ENCODE results near the gene TSPAN1.

TSPAN1 gene

DNA sequence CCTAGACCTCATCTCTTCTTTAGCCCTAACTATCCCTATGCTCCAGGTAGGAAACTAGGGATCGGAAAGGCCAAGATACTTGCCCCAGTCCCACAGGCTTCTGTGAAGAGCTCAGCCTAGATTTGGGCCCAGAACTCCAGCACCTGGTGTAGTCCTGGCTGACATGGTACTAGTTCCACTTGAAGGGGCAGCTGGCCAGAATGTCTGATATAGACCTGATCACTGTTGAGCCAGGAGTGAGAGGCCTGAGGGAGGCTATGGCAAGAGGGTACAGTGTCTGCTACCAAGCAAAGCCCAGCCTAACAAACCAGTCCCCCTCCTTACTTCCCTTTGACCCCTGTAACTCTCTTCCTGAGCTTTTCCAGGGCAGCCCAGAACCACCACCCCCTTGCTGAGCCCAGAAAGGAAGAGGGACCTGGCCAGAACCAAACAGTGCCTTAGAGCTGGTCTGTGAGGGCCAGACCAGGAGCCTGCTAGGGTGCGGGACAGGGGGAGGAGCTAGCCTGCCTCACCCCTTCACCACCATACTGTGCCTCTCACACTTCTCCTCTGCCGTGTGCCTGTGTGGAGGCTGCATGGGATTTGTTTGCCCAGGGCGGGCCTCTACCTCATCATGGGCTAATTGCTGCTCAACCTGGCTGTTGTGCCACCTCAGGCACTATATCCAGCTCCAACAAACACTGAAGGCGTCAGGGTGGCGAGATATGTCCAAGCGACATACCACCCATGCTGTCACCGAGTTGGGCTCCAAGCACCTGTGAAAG lies 12.4 kb downstream of the TSPAN1 start:
- H3K27ac Mint-ChIP-seq = no peak overlapping the region
- no peak for DNase-seq (ENCODE audit: low spot score)
- H3K27me3 Mint-ChIP-seq (ENCODE audit: low read depth) = no peaks in the 10 kb centered on the region
- no peaks in the 10 kb centered on the region for H3K9me3 Mint-ChIP-seq
- peaks cover 8% of the 10 kb centered on the region for H3K36me3 Mint-ChIP-seq (ENCODE audit: low read depth)
- H3K4me3 Mint-ChIP-seq = no peak overlapping the region
- no peaks in the 10 kb centered on the region for H3K4me1 Mint-ChIP-seq (ENCODE audit: low read depth)

DNA sequence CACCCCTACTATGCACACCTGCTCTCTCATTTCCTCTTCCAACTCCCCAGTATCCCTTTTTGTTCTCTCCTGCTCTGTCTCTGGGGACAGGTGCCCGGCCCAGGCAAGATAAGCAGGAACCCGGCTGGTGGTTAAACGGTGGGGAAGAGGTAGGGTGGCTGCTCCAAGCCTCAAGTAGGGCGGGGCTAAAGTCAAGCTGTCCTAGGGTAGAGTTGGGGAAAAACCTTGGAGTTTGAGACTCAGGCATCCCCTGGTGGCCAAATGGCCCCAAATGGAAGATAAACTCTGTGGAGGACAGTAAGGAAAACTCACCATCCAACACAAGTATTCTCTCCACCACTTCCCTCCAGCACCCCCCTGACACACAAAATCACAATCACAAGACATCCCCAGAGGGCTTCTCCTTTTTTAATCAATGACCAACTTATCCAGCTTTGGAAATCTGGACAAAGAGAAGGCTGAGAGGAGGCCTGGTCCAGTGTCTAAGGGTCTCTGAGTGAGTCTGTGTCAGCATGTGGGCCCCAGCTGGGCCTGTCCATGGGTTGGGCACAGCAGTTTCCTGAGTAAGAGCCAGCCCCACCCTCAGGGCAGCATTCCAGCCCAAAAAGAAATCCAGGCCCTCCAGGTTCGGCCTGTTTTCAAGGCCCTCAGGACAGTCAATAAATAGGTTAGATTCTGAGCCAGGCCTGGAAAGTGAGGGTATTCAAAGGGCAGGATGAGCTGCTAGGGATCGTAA lies 13.6 kb downstream of the TSPAN1 start:
- Mint-ChIP-seq H3K9me3 (no peaks in the 10 kb centered on the region), H3K27ac (no peak overlapping the region), H3K36me3 (ENCODE audit: low read depth) (peaks cover 12% of the 10 kb centered on the region), H3K27me3 (ENCODE audit: low read depth) (no peaks in the 10 kb centered on the region), H3K4me1 (ENCODE audit: low read depth) (no peaks in the 10 kb centered on the region), H3K4me3 (no peak overlapping the region)
- DNase-seq (ENCODE audit: low spot score) = no peak

GRCh38 chr1:46190539-46190938 lies 15.7 kb downstream of the TSPAN1 start:
- no peak for DNase-seq (ENCODE audit: low spot score)
- H3K9me3 Mint-ChIP-seq = no peaks in the 10 kb centered on the region
- H3K27ac Mint-ChIP-seq = no peak overlapping the region
- no peaks in the 10 kb centered on the region for H3K27me3 Mint-ChIP-seq (ENCODE audit: low read depth)
- H3K36me3 Mint-ChIP-seq (ENCODE audit: low read depth) = peaks cover 14% of the 10 kb centered on the region
- no peak overlapping the region for H3K4me3 Mint-ChIP-seq
- H3K4me1 Mint-ChIP-seq (ENCODE audit: low read depth) = no peaks in the 10 kb centered on the region

DNA sequence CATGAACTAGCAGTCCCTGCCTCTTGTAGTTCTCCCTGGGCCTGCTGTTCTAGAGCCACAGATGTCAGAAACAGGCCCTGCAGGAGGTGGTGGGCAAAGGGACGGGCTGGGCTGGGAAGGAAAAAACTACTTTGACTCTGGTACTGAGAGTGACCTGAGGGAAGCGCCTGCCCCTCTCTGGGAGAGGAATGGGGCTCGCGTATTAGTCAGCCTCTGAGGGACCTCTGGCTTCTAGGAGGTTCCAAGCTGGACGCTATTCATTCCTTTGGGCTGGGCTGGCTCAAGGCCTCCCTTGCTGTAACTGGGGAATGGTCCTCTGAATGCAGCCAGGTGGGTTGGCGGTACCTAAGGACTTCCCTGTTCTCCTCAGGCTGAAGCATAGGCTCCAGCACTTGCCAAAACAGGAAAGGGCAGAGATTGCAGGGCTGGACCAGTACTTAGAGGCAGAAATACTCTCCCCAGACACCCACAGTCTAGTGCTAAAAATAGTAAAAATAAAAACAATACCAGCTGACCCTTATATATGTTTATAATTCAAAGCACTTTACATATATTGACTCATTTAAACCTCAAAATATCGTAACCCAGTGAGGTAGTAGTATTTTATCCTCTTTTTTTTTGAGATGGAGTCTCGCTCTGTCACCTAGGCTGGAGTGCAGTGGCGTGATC lies 16.3 kb downstream of the TSPAN1 start:
- Mint-ChIP-seq H3K9me3 (no peaks in the 10 kb centered on the region), H3K36me3 (ENCODE audit: low read depth) (peaks cover 14% of the 10 kb centered on the region), H3K4me1 (ENCODE audit: low read depth) (no peaks in the 10 kb centered on the region), H3K27ac (no peak overlapping the region), H3K4me3 (no peak overlapping the region), H3K27me3 (ENCODE audit: low read depth) (no peaks in the 10 kb centered on the region)
- DNase-seq (ENCODE audit: low spot score) = no peak

GRCh38 chr1:46192171-46192570 lies 17.3 kb downstream of the TSPAN1 start:
- H3K27ac Mint-ChIP-seq = no peak overlapping the region
- H3K4me1 Mint-ChIP-seq (ENCODE audit: low read depth) = peaks cover 3% of the 10 kb centered on the region
- peaks cover 14% of the 10 kb centered on the region for H3K36me3 Mint-ChIP-seq (ENCODE audit: low read depth)
- no peaks in the 10 kb centered on the region for H3K9me3 Mint-ChIP-seq
- DNase-seq (ENCODE audit: low spot score) = no peak
- no peak overlapping the region for H3K4me3 Mint-ChIP-seq
- no peaks in the 10 kb centered on the region for H3K27me3 Mint-ChIP-seq (ENCODE audit: low read depth)

- Mint-ChIP-seq H3K4me3 (no peak overlapping the region), H3K4me1 (ENCODE audit: low read depth) (peaks cover 6% of the 10 kb centered on the region), H3K27me3 (ENCODE audit: low read depth) (no peaks in the 10 kb centered on the region), H3K9me3 (no peaks in the 10 kb centered on the region), H3K36me3 (ENCODE audit: low read depth) (peaks cover 14% of the 10 kb centered on the region), H3K27ac (no peak overlapping the region)
- DNase-seq (ENCODE audit: low spot score) = no peak
Observed at GRCh38 chr1:46193285-46193684, 18.4 kb downstream of the TSPAN1 start.

GRCh38 chr1:46193984-46194570 lies 19.2 kb downstream of the TSPAN1 start:
- no peak for DNase-seq (ENCODE audit: low spot score)
- Mint-ChIP-seq H3K27me3 (ENCODE audit: low read depth) (no peaks in the 10 kb centered on the region), H3K4me1 (ENCODE audit: low read depth) (peaks cover 7% of the 10 kb centered on the region), H3K9me3 (no peaks in the 10 kb centered on the region), H3K36me3 (ENCODE audit: low read depth) (peaks cover 14% of the 10 kb centered on the region), H3K4me3 (no peak overlapping the region), H3K27ac (no peak overlapping the region)

DNA sequence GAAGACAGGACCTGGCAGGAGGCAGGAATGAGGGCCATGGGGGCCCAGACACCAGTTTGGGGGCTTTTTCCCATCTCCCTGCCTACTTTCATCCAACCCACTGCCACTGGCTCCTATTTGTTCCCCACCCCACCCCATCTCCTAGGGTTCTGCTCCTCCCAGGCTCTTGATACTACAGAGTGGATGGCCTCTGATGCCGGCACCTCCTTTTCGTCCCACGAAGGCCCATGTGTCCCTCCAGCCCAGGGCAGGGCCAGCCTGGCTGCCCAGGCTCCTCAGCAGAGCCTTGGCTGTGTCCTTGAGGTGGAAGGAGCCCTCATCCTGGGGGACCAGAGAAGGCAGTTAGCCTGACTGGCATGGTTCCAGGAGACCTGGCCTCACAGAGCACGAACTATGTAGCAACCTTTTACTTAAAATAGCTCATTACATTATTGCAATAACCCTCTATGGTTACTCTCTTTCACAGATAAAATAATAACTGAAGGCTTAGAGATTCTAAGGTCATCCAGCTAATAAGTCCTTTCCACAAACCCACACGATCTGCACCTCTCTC lies 19.8 kb downstream of the TSPAN1 start:
- Mint-ChIP-seq H3K27me3 (ENCODE audit: low read depth) (no peaks in the 10 kb centered on the region), H3K4me3 (no peak overlapping the region), H3K9me3 (no peaks in the 10 kb centered on the region), H3K36me3 (ENCODE audit: low read depth) (peaks cover 9% of the 10 kb centered on the region), H3K27ac (no peak overlapping the region), H3K4me1 (ENCODE audit: low read depth) (peaks cover 12% of the 10 kb centered on the region)
- DNase-seq (ENCODE audit: low spot score) = no peak

GRCh38 chr1:46196609-46197008 lies 21.7 kb downstream of the TSPAN1 start:
- no peak overlapping the region for H3K27ac Mint-ChIP-seq
- no peak for DNase-seq (ENCODE audit: low spot score)
- H3K27me3 Mint-ChIP-seq (ENCODE audit: low read depth) = no peaks in the 10 kb centered on the region

GRCh38 chr1:46197560-46197963 lies 22.7 kb downstream of the TSPAN1 start:
- H3K27me3 Mint-ChIP-seq (ENCODE audit: low read depth) = no peaks in the 10 kb centered on the region
- H3K36me3 Mint-ChIP-seq (ENCODE audit: low read depth) = peaks cover 6% of the 10 kb centered on the region
- peaks cover 12% of the 10 kb centered on the region for H3K4me1 Mint-ChIP-seq (ENCODE audit: low read depth)
- DNase-seq (ENCODE audit: low spot score) = no peak
- H3K4me3 Mint-ChIP-seq = peak overlapping the region; percentile 87
- peak overlapping the region; percentile 72 for H3K27ac Mint-ChIP-seq
- no peaks in the 10 kb centered on the region for H3K9me3 Mint-ChIP-seq

More at GRCh38 chr1:46196609-46197008, 21.7 kb downstream of the TSPAN1 start:
- Mint-ChIP-seq H3K4me3 (peak overlapping the region; percentile 87), H3K36me3 (ENCODE audit: low read depth) (peaks cover 8% of the 10 kb centered on the region), H3K9me3 (no peaks in the 10 kb centered on the region), H3K4me1 (ENCODE audit: low read depth) (peaks cover 12% of the 10 kb centered on the region)

DNA sequence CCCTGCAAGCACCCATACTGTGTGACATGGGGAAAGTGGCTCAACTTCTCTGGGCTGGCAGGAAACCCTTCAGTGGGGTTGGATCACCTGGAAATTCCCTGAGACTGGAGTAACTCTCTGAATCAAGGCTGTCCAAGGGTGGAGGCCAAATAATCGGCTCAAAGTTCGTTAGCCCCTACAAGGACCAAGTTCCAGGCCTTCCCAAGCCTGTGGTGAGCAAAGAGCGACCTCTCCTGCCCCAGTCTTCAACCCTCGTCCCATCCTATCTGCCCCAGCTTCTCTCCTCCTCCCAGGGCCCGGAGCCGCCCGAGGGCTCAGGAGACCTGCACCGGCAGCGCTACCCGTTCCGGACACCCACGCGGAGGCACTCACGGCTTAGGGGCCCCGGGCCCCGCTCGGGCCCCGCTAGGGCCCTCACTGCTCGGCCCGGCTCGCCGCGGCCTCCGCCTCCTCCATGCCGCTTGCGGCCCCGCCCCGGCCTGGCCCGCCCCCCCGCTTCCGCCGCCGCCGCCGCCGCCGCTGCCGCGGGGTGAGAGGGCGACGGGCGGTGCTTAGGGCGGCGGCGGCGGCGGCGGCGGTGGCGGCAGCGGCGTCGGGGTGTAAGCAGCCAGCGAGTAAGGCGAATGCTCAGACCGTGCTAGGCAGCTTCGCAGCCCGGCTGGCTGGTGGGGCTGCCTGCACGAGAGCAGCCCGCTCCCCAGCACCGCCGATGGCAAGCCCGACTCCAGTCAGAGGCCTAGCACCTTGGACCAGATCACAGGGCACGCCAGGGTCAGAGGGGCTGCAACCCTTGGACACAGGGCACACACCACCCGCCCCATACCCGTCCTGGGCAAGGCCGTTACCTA lies 23.3 kb downstream of the TSPAN1 start, which contains the start of gene POMGNT1:
TSS of gene POMGNT1 (minus strand) at position 471 of the 848 bp plus-strand sequence. CDS start 613 bp downstream, outside the sequence.
- no peaks in the 10 kb centered on the region for H3K9me3 Mint-ChIP-seq
- peak; percentile 80 for DNase-seq (ENCODE audit: low spot score)
- H3K27ac Mint-ChIP-seq = peak within 1 kb of the TSS; percentile 72
- no peaks in the 10 kb centered on the region for H3K27me3 Mint-ChIP-seq (ENCODE audit: low read depth)
- H3K4me1 Mint-ChIP-seq (ENCODE audit: low read depth) = peaks cover 15% of the 10 kb centered on the region
- H3K36me3 Mint-ChIP-seq (ENCODE audit: low read depth) = peaks cover 2% of the 10 kb centered on the region
- peak within 1 kb of the TSS; percentile 87 for H3K4me3 Mint-ChIP-seq

DNA sequence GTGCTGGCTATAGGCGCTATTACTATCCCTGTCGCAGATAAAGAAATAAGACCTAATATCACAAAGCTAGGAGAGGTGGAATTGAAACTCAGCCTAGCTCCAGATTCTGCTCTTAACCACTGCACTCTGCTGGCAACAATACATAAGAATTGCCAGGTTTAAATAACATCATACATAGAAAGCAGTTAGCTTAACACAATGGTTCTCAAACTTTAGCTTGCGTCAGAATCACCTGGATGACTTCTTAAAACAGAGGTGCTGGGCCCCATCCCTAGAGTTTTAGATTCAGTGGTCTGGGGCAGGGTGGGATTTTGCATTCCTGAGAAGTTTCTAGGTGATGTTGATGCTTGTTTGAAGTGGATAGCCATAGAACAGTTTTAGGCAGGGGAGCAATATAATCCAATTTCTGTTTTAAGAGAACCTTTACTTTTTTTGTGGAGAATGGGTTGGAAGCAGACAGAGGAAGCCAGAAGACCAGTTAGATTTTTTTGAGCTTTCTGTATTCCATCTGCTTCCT lies 24.4 kb downstream of the TSPAN1 start:
- Mint-ChIP-seq H3K36me3 (ENCODE audit: low read depth) (peaks cover 2% of the 10 kb centered on the region), H3K4me1 (ENCODE audit: low read depth) (peaks cover 15% of the 10 kb centered on the region), H3K27me3 (ENCODE audit: low read depth) (peaks cover 5% of the 10 kb centered on the region), H3K4me3 (peak overlapping the region; percentile 87), H3K9me3 (no peaks in the 10 kb centered on the region), H3K27ac (peak overlapping the region; percentile 49)
- DNase-seq (ENCODE audit: low spot score) = no peak

Data from T-helper 2 cell treated with Interferon-gamma antibody and Interleukin-4, amounts not matched to agents 5 μg/mL and 100 μg/mL, for 36 hours (primary cell).